OCI-M1 (cell line): ENCODE results near the gene NID2.

Source experiments
- DNase-seq: peaks from one replicate; lab custom pipeline; 2025; lab: John Stamatoyannopoulos, UW

The NID2 gene

GRCh38 chr14:52026901-52027300 is 42.0 kb downstream of the NID2 start:
- no peak for DNase-seq

- no peak for DNase-seq
Observed at GRCh38 chr14:52026017-52026660, 42.7 kb downstream of the NID2 start.

DNA sequence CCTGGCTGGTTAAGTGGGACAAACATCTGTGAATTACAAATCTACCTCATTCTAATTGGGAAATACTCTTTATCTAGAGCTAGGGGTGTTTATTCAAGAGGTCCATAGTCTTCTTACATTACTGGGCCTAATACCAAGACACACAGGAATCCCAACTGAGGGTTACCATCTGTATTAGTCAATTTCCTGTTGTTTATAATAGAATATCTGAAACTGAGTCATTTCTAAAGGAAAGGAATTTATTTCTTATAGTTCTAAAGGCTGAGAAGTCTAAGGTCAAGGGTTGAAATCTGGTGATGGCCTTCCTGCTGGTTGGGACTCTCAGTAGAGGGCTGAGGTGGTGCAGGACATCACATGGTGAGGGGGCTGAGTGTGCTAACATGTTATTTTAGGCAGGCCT is 43.5 kb downstream of the NID2 start:
- no peak for DNase-seq

- DNase-seq: no peak
Observed at GRCh38 chr14:52023518-52023917, 45.3 kb downstream of the NID2 start.

DNA sequence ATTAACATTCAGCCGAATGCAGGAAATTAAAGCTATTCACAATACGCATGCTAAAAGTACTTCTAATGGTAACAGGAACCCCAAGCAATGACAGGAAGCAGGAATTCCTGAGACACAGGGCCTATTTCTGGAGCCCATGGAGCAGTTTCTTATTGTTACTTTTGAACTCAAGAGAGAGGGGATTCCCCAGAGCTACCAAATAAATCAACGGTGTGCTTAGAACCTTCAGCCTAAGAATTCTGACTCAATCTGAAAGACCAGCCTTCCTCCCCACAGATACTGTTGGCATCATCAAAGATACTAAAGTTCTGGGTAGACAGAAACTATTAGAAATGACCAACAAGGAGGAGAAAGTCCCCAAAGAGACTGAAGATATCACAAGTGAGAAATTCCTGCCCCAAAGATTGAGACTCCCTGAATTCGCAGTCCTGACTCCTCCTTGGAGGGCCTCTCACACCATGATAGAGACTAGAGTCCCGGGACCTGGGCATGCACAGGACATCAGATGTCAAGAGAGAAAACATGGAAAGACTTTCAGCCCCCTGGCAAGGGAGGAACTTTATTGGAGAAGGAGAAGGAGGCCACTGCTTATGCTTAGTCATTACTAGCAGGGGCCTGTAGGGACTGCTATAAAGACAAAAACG is 46.8 kb downstream of the NID2 start:
- DNase-seq: no peak

GRCh38 chr14:52020866-52021717 is 47.8 kb downstream of the NID2 start:
- peak; percentile 68 for DNase-seq

GRCh38 chr14:52020161-52020714 is 48.6 kb downstream of the NID2 start:
- no peak for DNase-seq

- DNase-seq: no peak
Observed at GRCh38 chr14:52018970-52019369, 49.9 kb downstream of the NID2 start.

DNA sequence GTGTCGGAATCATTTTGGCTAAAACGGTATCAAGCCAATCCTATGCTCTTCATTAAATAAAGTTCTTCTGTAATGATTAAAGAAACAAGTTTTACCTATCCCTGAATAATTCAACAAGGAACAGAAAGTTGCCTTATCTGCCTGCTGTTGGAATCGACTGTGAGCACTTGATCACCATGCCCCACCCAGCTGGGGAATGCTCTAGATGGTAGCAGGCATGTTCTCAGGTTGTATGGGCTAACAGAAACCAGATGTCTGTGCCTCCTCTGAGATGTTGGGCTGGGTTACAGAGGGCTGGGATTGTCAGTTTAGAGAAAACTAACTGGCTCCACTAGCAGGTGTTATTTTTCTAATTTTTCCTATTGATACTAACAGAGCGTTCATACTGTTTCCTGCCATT is 50.6 kb downstream of the NID2 start:
- no peak for DNase-seq

GRCh38 chr14:52015411-52016030 is 53.3 kb downstream of the NID2 start:
- peak; percentile 57 for DNase-seq

DNA sequence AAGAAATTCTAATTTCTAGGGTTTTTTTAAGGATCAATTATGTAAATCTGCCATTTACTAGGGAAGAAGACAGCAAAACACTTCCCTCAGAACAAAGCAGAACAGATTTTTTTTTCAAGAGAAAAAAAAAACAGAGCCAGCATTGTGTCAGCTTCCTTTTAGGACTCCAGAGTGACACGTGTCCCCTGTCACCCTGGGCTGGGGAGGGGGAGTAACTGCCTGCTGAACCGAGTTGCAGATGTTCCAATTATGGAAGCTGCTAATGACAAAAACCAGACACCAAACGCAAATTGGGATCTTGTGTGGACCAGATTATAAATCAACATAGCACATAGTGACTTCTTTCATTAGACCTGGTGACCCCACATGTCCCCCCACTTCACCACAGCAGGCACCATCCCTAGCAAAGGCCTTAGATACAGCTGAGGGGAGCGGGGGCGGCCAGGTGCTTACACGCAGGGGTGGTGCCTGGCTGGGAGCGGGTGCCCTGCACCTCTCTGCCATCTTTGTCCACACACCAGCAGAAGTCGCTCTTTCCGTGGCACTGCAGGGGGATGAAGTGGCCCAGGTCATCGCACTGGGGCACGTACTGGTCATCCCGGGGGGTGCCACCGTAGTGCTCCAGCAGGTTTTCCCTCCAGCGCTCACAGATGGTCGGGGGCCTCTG is 54.1 kb downstream of the NID2 start:
- no peak for DNase-seq

DNA sequence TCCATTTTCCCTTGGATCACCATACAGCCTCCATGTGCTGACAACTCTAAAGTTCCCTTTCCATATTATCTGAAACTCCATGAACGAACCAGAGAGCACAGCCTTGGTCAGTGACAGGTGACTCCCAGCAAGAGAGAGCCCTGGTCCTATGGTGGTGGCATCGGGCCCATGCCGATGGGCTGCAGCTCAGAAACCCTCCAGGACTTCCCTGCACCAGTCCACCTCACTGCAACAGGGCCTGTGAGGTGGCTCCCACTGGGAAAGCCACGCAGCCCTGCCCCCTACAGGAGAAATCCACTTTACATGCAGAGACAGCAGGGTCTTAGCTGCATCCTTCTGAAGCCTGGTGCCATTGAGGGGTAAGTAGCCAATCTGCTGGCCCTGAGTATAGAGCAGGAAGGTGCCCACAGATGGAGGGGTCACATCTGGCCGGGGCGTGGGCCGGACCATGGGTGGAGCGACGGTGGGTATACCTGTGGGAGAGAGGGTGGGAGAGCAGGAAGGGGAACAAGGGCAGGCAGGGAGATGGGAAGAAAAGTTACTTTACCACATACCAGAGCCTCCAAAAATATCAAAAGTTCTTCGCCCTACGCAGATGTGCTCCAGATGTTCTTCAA is 54.8 kb downstream of the NID2 start:
- peak; percentile 21 for DNase-seq

- no peak for DNase-seq
Observed at GRCh38 chr14:52012635-52013034, 56.2 kb downstream of the NID2 start.

DNA sequence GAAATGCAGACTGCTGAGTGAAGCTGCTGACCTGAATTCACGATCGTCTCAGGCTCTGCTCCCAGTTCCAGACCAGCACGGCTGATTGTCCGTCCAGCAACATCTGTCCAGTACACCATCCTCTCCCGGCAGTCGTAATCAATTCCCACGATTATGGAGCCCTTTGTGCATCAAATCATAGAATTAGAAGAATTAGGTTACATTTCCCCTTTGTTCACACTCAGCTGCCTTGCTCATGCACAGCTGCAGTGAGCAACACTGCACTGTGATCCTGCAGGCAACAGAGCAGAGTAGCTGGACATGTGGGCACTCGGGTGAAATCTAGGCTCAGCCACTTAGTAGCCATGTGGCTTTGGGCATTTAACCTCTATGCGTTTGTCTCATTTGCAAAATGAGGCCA is 57.3 kb downstream of the NID2 start:
- DNase-seq: no peak

- no peak for DNase-seq
Observed at GRCh38 chr14:52010173-52010693, 58.6 kb downstream of the NID2 start.

GRCh38 chr14:52008136-52008535 is 60.7 kb downstream of the NID2 start:
- no peak for DNase-seq

GRCh38 chr14:52007637-52008036 is 61.2 kb downstream of the NID2 start:
- DNase-seq: no peak

- no peak for DNase-seq
Observed at GRCh38 chr14:52007211-52007610, 61.6 kb downstream of the NID2 start.

- no peak for DNase-seq
Observed at GRCh38 chr14:52006361-52006760, 62.5 kb downstream of the NID2 start.

DNA sequence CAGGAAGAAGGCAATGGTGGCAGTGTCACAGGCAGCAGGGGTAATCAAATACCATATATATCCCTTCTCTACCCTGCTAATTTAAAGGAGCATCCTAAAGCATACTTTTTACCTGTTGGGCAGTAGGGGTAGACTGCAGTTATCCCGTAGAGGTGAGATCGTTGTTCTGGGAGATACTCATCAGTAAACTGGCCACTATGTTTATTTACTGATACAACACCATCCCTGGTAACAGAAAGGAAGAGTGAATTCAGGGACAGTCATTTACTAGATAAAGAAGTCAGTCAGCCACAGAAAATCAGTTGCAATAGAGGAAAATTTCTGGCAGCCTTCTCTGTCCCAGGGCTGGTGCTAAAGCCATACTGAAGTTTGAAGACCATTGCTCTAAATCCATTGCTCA is 63.2 kb downstream of the NID2 start:
- no peak for DNase-seq

- DNase-seq: no peak
Observed at GRCh38 chr14:52003324-52003723, 65.5 kb downstream of the NID2 start.
